Measurements from ENCODE around the gene SAMD11. TPM values are rescaled to one million over a fixed set of nuclear protein-coding genes. Genes with fewer than 3 reads are reported as not detected.

SAMD11 gene
- total and polyA plus RNA-seq, 2 of the 8 experiments (the other 6 are each of a cell fraction or from before 2014, with no cell fraction given), result 0.18 to 0.30 TPM

GRCh38 chr1:952201-952600 is 28.5 kb downstream of the SAMD11 start (continued):
- TF ChIP-seq CHD7 (IDR thresholded peaks at IDR 0.05; ENCODE audit: insufficient replicate concordance, low read length), result no peak
- no peak for TF ChIP-seq TAF1 (IDR thresholded peaks at IDR 0.05; ENCODE audit: low read depth, low read length)
- TF ChIP-seq SAP30 (IDR thresholded peaks at IDR 0.05; ENCODE audit: insufficient read depth, insufficient replicate concordance, low read length), result no peak
- no peak for TF ChIP-seq TCF12 (IDR thresholded peaks at IDR 0.05; ENCODE audit: low read depth, low read length)
- TF ChIP-seq POU5F1 (IDR thresholded peaks at IDR 0.05; ENCODE audit: low read depth, low read length), result no peak
- TF ChIP-seq SUZ12 (IDR thresholded peaks at IDR 0.05; ENCODE audit: low read length), result no peak
- no peak for TF ChIP-seq EZH2 (IDR thresholded peaks at IDR 0.05; ENCODE audit: low read depth, low read length, severe bottlenecking)
- no peak for TF ChIP-seq POLR2AphosphoS5 (IDR thresholded peaks at IDR 0.05; ENCODE audit: low read depth, low read length)
- no peak for TF ChIP-seq PHF8 (conservative IDR thresholded peaks at IDR 0.05; ENCODE audit: low read depth, low read length)
- no peak for TF ChIP-seq RXRA (IDR thresholded peaks at IDR 0.05; ENCODE audit: insufficient read depth, low read depth, low read length)
